GM12878 (cell line): Measurements from ENCODE around the gene TTLL8. TPM values are rescaled to one million over a fixed set of nuclear protein-coding genes. Genes with fewer than 3 reads are reported as not detected.

Experiments
- DPF2 ChIP-seq: fragments of 450-650 bp; IDR thresholded peaks from 2 replicates; pipeline ENCODE4 v1.6.1; 2017; ENCODE audit warnings: mild to moderate bottlenecking
- EED ChIP-seq: sonication (generic); IDR thresholded peaks from 2 replicates; pipeline ENCODE4 v1.6.1; 2016; ENCODE audit warnings: antibody characterized with exemption, low read depth
- EP300 ChIP-seq, 2 experiments: fragments of 150-350 bp in 1 of 2; IDR thresholded peaks; 2 replicates each; pipeline ENCODE4 v1.6.1; 2011 to 2012; ENCODE audit warnings: low read depth in 2 of 2, low read length in 2 of 2, borderline replicate concordance in 1 of 2, improper control_type of control experiment in 1 of 2, inconsistent platforms in 1 of 2; ENCODE audit not compliant: control insufficient read depth in 1 of 2
- IKZF2 ChIP-seq, 2 experiments: fragments of 450-650 bp; IDR thresholded peaks; 2 replicates each; pipeline ENCODE4 v1.6.1; 2017; ENCODE audit warnings: mild to moderate bottlenecking in 2 of 2, moderate library complexity in 2 of 2
- MYB ChIP-seq: fragments of 150-350 bp; IDR thresholded peaks from 2 replicates; pipeline ENCODE4 v1.6.1; 2014; ENCODE audit warnings: mild to moderate bottlenecking, low read depth, low read length, borderline replicate concordance
- NR2C1 ChIP-seq: fragments of 450-650 bp; IDR thresholded peaks from 2 replicates; pipeline ENCODE4 v1.6.1; 2017; ENCODE audit warnings: antibody characterized with exemption, mild to moderate bottlenecking, moderate library complexity
- NR2F1 ChIP-seq: fragments of 450-650 bp; conservative IDR thresholded peaks from 2 replicates; pipeline ENCODE4 v1.6.1; 2017; ENCODE audit warnings: mild to moderate bottlenecking
- PAX8 ChIP-seq: fragments of 450-650 bp; IDR thresholded peaks from 2 replicates; pipeline ENCODE4 v1.6.1; 2017; ENCODE audit warnings: mild to moderate bottlenecking, moderate library complexity
- RUNX3 ChIP-seq: IDR thresholded peaks from 2 replicates; pipeline ENCODE4 v1.6.1; 2012; ENCODE audit warnings: low read length, inconsistent platforms
- SIN3A ChIP-seq: IDR thresholded peaks from 2 replicates; pipeline ENCODE4 v1.6.1; 2012; ENCODE audit warnings: low read depth, low read length, improper control_type of control experiment
- SPI1 ChIP-seq: IDR thresholded peaks from 2 replicates; pipeline ENCODE4 v1.6.1; 2011; ENCODE audit warnings: low read depth, mild to moderate bottlenecking, low read length, moderate library complexity, borderline replicate concordance; ENCODE audit not compliant: insufficient read depth
- TCF12 ChIP-seq: IDR thresholded peaks from 2 replicates; pipeline ENCODE4 v1.6.1; 2011; ENCODE audit warnings: low read depth, mild to moderate bottlenecking, low read length
- YBX1 ChIP-seq: fragments of 450-650 bp; IDR thresholded peaks from 2 replicates; pipeline ENCODE4 v1.6.1; 2016; ENCODE audit warnings: antibody characterized with exemption
- ZNF622 ChIP-seq: fragments of 450-650 bp; IDR thresholded peaks from 2 replicates; pipeline ENCODE4 v1.6.1; 2017; ENCODE audit warnings: mild to moderate bottlenecking, inconsistent platforms
- polyA plus RNA-seq, 11 experiments: library from polyadenylated mRNA; depleted of rRNA in 4 of 11; unstranded in 6 of 11; stranded (reverse) in 5 of 11; fragments of >200 nt; fragmentation: Nextera tagmentation in 4 of 11; fragmentation: Illumina TruSeq in 1 of 11; extraction: Ambion mirVana in 4 of 11; extraction: Trizol in 1 of 11; gene quantifications; 1 replicate in 1 of 11; 2 replicates in 10 of 11; pipeline versions ENCODE4 v1.2.1 to v1.2.3, GENCODE V29; 2011 to 2016; ENCODE audit warnings: inconsistent platforms in 2 of 11, missing spikeins in 2 of 11, low read depth in 1 of 11
- total RNA-seq, 4 experiments: library from RNA; depleted of rRNA in 3 of 4; stranded (reverse); fragments of >200 nt in 3 of 4; fragmentation: Illumina TruSeq in 1 of 4; extraction: Trizol in 1 of 4; gene quantifications; 2 replicates each; pipeline versions ENCODE4 v1.2.1 to v1.2.3, GENCODE V29; 2013 to 2021
- TF ChIP-seq, protein P1 (sequence below): fragments of 450-650 bp; conservative IDR thresholded peaks from 2 replicates; pipeline ENCODE4 v1.6.1; 2017; ENCODE audit warnings: mild to moderate bottlenecking, moderate library complexity
- TF ChIP-seq, protein P2 (sequence below), 3 experiments: IDR thresholded peaks in 2 of 3; conservative IDR thresholded peaks in 1 of 3; 2 replicates each; pipeline ENCODE4 v1.5.1; 2011; ENCODE audit warnings: low read depth in 3 of 3, low read length in 3 of 3, mild to moderate bottlenecking in 3 of 3, control low read depth in 2 of 3, moderate library complexity in 2 of 3, inconsistent platforms in 1 of 3, mixed read lengths in 1 of 3; ENCODE audit not compliant: control insufficient read depth in 2 of 3, insufficient read depth in 1 of 3; ENCODE audit errors: extremely low read depth in 1 of 3
- TF ChIP-seq, protein P3 (sequence below): fragments of 450-650 bp; IDR thresholded peaks from 2 replicates; pipeline ENCODE4 v1.6.1; 2017; ENCODE audit warnings: low read depth, mild to moderate bottlenecking, moderate library complexity
- TF ChIP-seq, protein P4 (sequence below): fragments of 450-650 bp; IDR thresholded peaks from 2 replicates; pipeline ENCODE4 v1.6.1; 2017; ENCODE audit warnings: mild to moderate bottlenecking, moderate library complexity
- TF ChIP-seq, protein P5 (sequence below): IDR thresholded peaks from 2 replicates; pipeline ENCODE4 v1.6.1; 2011; ENCODE audit warnings: low read depth, low read length, improper control_type of control experiment, borderline replicate concordance

The TTLL8 gene
- total and polyA plus RNA-seq, 10 of the 15 experiments (the other 5 are each of a cell fraction or from before 2014, with no cell fraction given): not detected

DNA sequence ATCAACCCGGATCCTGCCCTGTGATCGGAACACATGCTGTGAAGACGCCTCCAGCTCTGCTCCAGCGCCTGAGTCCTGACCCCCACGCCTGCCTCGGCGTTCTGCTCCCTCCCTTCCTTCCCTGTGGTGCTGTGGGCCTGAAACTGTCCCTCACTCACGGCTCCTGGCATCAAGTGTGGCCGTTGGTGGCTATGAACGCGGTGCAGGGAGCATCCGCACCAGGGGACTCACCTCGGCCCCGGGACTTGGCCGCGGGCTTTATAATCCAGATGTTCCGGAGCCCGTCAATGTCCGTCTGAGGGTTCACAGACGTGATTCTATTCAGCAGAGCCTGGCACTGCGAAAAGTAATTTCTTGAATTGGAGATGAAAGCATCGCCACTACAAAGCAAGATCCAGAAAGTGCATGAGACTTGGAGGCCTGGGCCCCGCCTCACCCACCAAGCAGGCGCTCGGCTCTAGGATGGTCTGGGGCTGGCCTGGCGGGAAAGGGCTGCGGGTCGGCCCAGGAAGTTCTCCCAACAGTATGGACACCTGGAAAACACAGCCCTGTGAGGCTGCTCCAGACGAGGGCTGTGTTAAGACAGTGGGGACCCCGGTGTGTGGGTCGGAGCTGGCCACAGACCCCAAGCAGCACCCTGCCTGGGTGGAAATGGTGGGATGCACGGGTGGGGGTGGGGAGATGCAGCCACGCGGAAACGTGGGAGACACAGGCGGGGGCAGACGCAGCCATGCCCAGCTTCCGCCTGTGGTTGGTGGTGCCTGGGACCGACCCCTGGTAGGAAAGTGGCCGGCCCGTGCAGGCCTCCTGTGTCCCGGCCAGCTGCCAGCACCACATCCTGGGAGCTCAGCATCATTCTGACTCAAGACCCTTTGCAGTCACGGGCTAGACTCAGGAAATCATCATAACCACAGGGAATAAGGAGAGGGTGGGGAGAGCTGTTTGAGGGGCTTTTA is 23.7 kb downstream of the TTLL8 start (continued):
- TF ChIP-seq NR2F1 (no peak), EP300 (IDR thresholded peaks at IDR 0.05; ENCODE audit: borderline replicate concordance in 1 of 2, control insufficient read depth in 1 of 2, low read depth in 2 of 2, low read length in 2 of 2) (no peak), ZNF622 (no peak), RUNX3 (peak; percentile 57), YBX1 (no peak), DPF2 (no peak), TCF12 (0 out of 2 replicates have a peak, but pooled peaks have one; percentile 56), NR2C1 (no peak), MYB (no peak), SIN3A (no peak), IKZF2 (IDR thresholded peaks at IDR 0.05) (no peak), SPI1 (no peak), EED (0 out of 2 replicates have a peak, but pooled peaks have one; percentile 16), PAX8 (no peak)
- TF ChIP-seq, protein P1, sequence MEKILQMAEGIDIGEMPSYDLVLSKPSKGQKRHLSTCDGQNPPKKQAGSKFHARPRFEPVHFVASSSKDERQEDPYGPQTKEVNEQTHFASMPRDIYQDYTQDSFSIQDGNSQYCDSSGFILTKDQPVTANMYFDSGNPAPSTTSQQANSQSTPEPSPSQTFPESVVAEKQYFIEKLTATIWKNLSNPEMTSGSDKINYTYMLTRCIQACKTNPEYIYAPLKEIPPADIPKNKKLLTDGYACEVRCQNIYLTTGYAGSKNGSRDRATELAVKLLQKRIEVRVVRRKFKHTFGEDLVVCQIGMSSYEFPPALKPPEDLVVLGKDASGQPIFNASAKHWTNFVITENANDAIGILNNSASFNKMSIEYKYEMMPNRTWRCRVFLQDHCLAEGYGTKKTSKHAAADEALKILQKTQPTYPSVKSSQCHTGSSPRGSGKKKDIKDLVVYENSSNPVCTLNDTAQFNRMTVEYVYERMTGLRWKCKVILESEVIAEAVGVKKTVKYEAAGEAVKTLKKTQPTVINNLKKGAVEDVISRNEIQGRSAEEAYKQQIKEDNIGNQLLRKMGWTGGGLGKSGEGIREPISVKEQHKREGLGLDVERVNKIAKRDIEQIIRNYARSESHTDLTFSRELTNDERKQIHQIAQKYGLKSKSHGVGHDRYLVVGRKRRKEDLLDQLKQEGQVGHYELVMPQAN: no peak
- TF ChIP-seq, protein P2, sequence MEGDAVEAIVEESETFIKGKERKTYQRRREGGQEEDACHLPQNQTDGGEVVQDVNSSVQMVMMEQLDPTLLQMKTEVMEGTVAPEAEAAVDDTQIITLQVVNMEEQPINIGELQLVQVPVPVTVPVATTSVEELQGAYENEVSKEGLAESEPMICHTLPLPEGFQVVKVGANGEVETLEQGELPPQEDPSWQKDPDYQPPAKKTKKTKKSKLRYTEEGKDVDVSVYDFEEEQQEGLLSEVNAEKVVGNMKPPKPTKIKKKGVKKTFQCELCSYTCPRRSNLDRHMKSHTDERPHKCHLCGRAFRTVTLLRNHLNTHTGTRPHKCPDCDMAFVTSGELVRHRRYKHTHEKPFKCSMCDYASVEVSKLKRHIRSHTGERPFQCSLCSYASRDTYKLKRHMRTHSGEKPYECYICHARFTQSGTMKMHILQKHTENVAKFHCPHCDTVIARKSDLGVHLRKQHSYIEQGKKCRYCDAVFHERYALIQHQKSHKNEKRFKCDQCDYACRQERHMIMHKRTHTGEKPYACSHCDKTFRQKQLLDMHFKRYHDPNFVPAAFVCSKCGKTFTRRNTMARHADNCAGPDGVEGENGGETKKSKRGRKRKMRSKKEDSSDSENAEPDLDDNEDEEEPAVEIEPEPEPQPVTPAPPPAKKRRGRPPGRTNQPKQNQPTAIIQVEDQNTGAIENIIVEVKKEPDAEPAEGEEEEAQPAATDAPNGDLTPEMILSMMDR (IDR thresholded peaks at IDR 0.05 in 2 of 3, conservative IDR thresholded peaks at IDR 0.05 in 1 of 3; ENCODE audit: control insufficient read depth in 2 of 3, extremely low read depth in 1 of 3, insufficient read depth in 1 of 3, low read depth in 3 of 3, low read length in 3 of 3): no peak
- TF ChIP-seq, protein P3, sequence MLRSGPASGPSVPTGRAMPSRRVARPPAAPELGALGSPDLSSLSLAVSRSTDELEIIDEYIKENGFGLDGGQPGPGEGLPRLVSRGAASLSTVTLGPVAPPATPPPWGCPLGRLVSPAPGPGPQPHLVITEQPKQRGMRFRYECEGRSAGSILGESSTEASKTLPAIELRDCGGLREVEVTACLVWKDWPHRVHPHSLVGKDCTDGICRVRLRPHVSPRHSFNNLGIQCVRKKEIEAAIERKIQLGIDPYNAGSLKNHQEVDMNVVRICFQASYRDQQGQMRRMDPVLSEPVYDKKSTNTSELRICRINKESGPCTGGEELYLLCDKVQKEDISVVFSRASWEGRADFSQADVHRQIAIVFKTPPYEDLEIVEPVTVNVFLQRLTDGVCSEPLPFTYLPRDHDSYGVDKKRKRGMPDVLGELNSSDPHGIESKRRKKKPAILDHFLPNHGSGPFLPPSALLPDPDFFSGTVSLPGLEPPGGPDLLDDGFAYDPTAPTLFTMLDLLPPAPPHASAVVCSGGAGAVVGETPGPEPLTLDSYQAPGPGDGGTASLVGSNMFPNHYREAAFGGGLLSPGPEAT: no peak
- TF ChIP-seq, protein P4, sequence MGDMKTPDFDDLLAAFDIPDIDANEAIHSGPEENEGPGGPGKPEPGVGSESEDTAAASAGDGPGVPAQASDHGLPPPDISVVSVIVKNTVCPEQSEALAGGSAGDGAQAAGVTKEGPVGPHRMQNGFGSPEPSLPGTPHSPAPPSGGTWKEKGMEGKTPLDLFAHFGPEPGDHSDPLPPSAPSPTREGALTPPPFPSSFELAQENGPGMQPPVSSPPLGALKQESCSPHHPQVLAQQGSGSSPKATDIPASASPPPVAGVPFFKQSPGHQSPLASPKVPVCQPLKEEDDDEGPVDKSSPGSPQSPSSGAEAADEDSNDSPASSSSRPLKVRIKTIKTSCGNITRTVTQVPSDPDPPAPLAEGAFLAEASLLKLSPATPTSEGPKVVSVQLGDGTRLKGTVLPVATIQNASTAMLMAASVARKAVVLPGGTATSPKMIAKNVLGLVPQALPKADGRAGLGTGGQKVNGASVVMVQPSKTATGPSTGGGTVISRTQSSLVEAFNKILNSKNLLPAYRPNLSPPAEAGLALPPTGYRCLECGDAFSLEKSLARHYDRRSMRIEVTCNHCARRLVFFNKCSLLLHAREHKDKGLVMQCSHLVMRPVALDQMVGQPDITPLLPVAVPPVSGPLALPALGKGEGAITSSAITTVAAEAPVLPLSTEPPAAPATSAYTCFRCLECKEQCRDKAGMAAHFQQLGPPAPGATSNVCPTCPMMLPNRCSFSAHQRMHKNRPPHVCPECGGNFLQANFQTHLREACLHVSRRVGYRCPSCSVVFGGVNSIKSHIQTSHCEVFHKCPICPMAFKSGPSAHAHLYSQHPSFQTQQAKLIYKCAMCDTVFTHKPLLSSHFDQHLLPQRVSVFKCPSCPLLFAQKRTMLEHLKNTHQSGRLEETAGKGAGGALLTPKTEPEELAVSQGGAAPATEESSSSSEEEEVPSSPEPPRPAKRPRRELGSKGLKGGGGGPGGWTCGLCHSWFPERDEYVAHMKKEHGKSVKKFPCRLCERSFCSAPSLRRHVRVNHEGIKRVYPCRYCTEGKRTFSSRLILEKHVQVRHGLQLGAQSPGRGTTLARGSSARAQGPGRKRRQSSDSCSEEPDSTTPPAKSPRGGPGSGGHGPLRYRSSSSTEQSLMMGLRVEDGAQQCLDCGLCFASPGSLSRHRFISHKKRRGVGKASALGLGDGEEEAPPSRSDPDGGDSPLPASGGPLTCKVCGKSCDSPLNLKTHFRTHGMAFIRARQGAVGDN: no peak
- TF ChIP-seq, protein P5, sequence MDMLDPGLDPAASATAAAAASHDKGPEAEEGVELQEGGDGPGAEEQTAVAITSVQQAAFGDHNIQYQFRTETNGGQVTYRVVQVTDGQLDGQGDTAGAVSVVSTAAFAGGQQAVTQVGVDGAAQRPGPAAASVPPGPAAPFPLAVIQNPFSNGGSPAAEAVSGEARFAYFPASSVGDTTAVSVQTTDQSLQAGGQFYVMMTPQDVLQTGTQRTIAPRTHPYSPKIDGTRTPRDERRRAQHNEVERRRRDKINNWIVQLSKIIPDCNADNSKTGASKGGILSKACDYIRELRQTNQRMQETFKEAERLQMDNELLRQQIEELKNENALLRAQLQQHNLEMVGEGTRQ: no peak
